ENCODE results near the gene ZNF438. TPM values are rescaled to one million over a fixed set of nuclear protein-coding genes. Genes with fewer than 3 reads are reported as not detected.

ZNF438 gene
- polyA plus RNA-seq, 1 experiment = 5.0 TPM

GRCh38 chr10:31074722-31075086, 43.0 kb upstream of the ZNF438 start:
- H3K9me3 ChIP-seq (ENCODE audit: control insufficient read depth, insufficient read depth, low read length) = no peaks in the 10 kb centered on the region
- ChIA-PET POLR2A (no interaction called here), CTCF (no interaction called here)
- no peak for DNase-seq (ENCODE audit: low read depth, low spot score)
- no peak overlapping the region for H3K4me3 ChIP-seq (ENCODE audit: low read depth, low read length)
- H3K27ac ChIP-seq (ENCODE audit: low read depth, low read length) = peak overlapping the region; percentile 80
- no peak for TF ChIP-seq CTCF (IDR thresholded peaks at IDR 0.05; ENCODE audit: low read depth, low read length)
- H3K27me3 ChIP-seq (ENCODE audit: control insufficient read depth, insufficient read depth, low read length) = no peaks in the 10 kb centered on the region

GRCh38 chr10:31073996-31074721, 42.5 kb upstream of the ZNF438 start:
- Histone ChIP-seq H3K27ac (ENCODE audit: low read depth, low read length) (no peak overlapping the region), H3K27me3 (ENCODE audit: control insufficient read depth, insufficient read depth, low read length) (no peaks in the 10 kb centered on the region), H3K9me3 (ENCODE audit: control insufficient read depth, insufficient read depth, low read length) (no peaks in the 10 kb centered on the region), H3K4me3 (ENCODE audit: low read depth, low read length) (no peak overlapping the region)
- no peak for TF ChIP-seq CTCF (IDR thresholded peaks at IDR 0.05; ENCODE audit: low read depth, low read length)
- POLR2A ChIA-PET = no interaction called here
- no peak for DNase-seq (ENCODE audit: low read depth, low spot score)
- CTCF ChIA-PET = interaction anchor here (0.7 kb wide), 1 partner anchor 291 kb away, joined by 4 read pairs; no protein-coding TSS in a partner anchor

- Histone ChIP-seq H3K4me3 (ENCODE audit: low read depth, low read length) (no peak overlapping the region), H3K27me3 (ENCODE audit: control insufficient read depth, insufficient read depth, low read length) (no peaks in the 10 kb centered on the region), H3K9me3 (ENCODE audit: control insufficient read depth, insufficient read depth, low read length) (no peaks in the 10 kb centered on the region), H3K27ac (ENCODE audit: low read depth, low read length) (no peak overlapping the region)
- TF ChIP-seq CTCF (IDR thresholded peaks at IDR 0.05; ENCODE audit: low read depth, low read length) = no peak
- CTCF ChIA-PET = no interaction called here
- DNase-seq (ENCODE audit: low read depth, low spot score) = no peak
- POLR2A ChIA-PET = no interaction called here
Observed at GRCh38 chr10:31073211-31073610, 41.5 kb upstream of the ZNF438 start.

GRCh38 chr10:31072451-31072850, 40.8 kb upstream of the ZNF438 start:
- ChIA-PET CTCF (no interaction called here), POLR2A (no interaction called here)
- H3K27me3 ChIP-seq (ENCODE audit: control insufficient read depth, insufficient read depth, low read length) = no peaks in the 10 kb centered on the region
- H3K27ac ChIP-seq (ENCODE audit: low read depth, low read length) = no peak overlapping the region
- H3K4me3 ChIP-seq (ENCODE audit: low read depth, low read length) = no peak overlapping the region
- DNase-seq (ENCODE audit: low read depth, low spot score) = no peak
- no peaks in the 10 kb centered on the region for H3K9me3 ChIP-seq (ENCODE audit: control insufficient read depth, insufficient read depth, low read length)
- TF ChIP-seq CTCF (IDR thresholded peaks at IDR 0.05; ENCODE audit: low read depth, low read length) = no peak

- Histone ChIP-seq H3K27ac (ENCODE audit: low read depth, low read length) (no peak overlapping the region), H3K27me3 (ENCODE audit: control insufficient read depth, insufficient read depth, low read length) (no peaks in the 10 kb centered on the region), H3K4me3 (ENCODE audit: low read depth, low read length) (no peak overlapping the region), H3K9me3 (ENCODE audit: control insufficient read depth, insufficient read depth, low read length) (no peaks in the 10 kb centered on the region)
- ChIA-PET CTCF (no interaction called here), POLR2A (no interaction called here)
- no peak for TF ChIP-seq CTCF (IDR thresholded peaks at IDR 0.05; ENCODE audit: low read depth, low read length)
- no peak for DNase-seq (ENCODE audit: low read depth, low spot score)
Observed at GRCh38 chr10:31071232-31072005, 39.8 kb upstream of the ZNF438 start.
